BLaER1 treated with 17β-estradiol and CSF1 and Interleukin-3, amounts not matched to agents 10 nM and 100 nM (cell line): ENCODE data around the gene CCNDBP1.
A peak's percentile ranks its signal among the peaks of the same experiment; 100 is the strongest.
"Not testable (repeated sequence)": the region's sequence is repeated elsewhere in the genome, so short reads cannot be mapped to it uniquely, and the experiment has no call there.

Experiments used
- H3K27ac ChIP-seq, 11 experiments: shearing (Covaris generic); formaldehyde crosslinking; 2 replicates each; pipeline ENCODE4 v1.8.1; 2022
- H3K27me3 ChIP-seq, 11 experiments: shearing (Covaris generic); formaldehyde crosslinking; 2 replicates each; pipeline ENCODE4 v1.8.1; 2022
- H3K36me3 ChIP-seq, 11 experiments: shearing (Covaris generic); formaldehyde crosslinking; 2 replicates each; pipeline ENCODE4 v1.8.1; 2022
- H3K4me1 ChIP-seq, 10 experiments: shearing (Covaris generic); formaldehyde crosslinking; 2 replicates each; pipeline ENCODE4 v1.8.1; 2022
- H3K4me2 ChIP-seq, 11 experiments: shearing (Covaris generic); formaldehyde crosslinking; 2 replicates each; pipeline ENCODE4 v1.8.1; 2022
- H3K4me3 ChIP-seq, 10 experiments: shearing (Covaris generic); formaldehyde crosslinking; 2 replicates each; pipeline ENCODE4 v1.8.1; 2022
- H3K9ac ChIP-seq, 11 experiments: shearing (Covaris generic); formaldehyde crosslinking; 2 replicates each; pipeline ENCODE4 v1.8.1; 2022
- H3K9me3 ChIP-seq, 11 experiments: shearing (Covaris generic); formaldehyde crosslinking; replicated peaks in 1 of 11; 2 replicates each; pipeline ENCODE4 v1.8.1; 2022
- H4K20me1 ChIP-seq, 11 experiments: shearing (Covaris generic); formaldehyde crosslinking; 2 replicates each; pipeline ENCODE4 v1.8.1; 2022
- Cebpa-rat ChIP-seq, 11 experiments: shearing (Covaris generic); IDR thresholded peaks; 2 replicates each; pipeline ENCODE4 v1.8.1; 2022

The CCNDBP1 gene

GRCh38 chr15:43185157-43186002 lies at the start of gene CCNDBP1:
Gene CCNDBP1 (plus strand): TSS chr15:43185403. CDS start chr15:43185499, 96 bp downstream.
- peaks cover 0 to 30% (median 6%) of the 10 kb centered on the region in 11 experiments; a peak in 10 of 22 replicates for H4K20me1 ChIP-seq
- TF ChIP-seq Cebpa-rat (IDR thresholded peaks at IDR 0.05): no peak
- H3K27me3 ChIP-seq: no peaks in the 10 kb centered on the region
- H3K4me3 ChIP-seq: peak within 1 kb of the TSS; percentile 67 to 93 (median 78)
- H3K36me3 ChIP-seq: peaks cover 14 to 41% (median 24%) of the 10 kb centered on the region in 11 experiments
- peak within 1 kb of the TSS; percentile 82 to 98 (median 93) for H3K4me2 ChIP-seq
- H3K27ac ChIP-seq: peak within 1 kb of the TSS; percentile 76 to 90 (median 84)
- peak within 1 kb of the TSS; percentile 76 to 92 (median 86) for H3K9ac ChIP-seq
- H3K4me1 ChIP-seq: peaks cover 12 to 18% (median 16%) of the 10 kb centered on the region in 10 experiments
- no peaks in the 10 kb centered on the region for H3K9me3 ChIP-seq

- Histone ChIP-seq H3K9ac (no peak overlapping the region), H3K4me3 (no peak overlapping the region), H3K27ac (no peak overlapping the region), H3K9me3 (peaks cover 8 to 27% (median 20%) of the 10 kb centered on the region in 11 experiments; a peak in 21 of 22 replicates), H3K27me3 (no peaks in the 10 kb centered on the region), H3K4me1 (peaks cover 0 to 23% (median 6%) of the 10 kb centered on the region in 10 experiments; a peak in 11 of 20 replicates), H4K20me1 (no peaks in the 10 kb centered on the region; a peak in 1 of 22 replicates), H3K4me2 (peak overlapping the region in 2 of 11 experiments; percentile 35 to 53; a peak in 4 of 22 replicates), H3K36me3 (peaks cover 30 to 66% (median 47%) of the 10 kb centered on the region in 11 experiments)
- no peak for TF ChIP-seq Cebpa-rat (IDR thresholded peaks at IDR 0.05)
These were observed 41.8 kb upstream of the CCNDBP1 start for GRCh38 chr15:43143203-43143941.

- Histone ChIP-seq H3K27me3 (no peaks in the 10 kb centered on the region), H3K36me3 (peaks cover 19 to 66% (median 47%) of the 10 kb centered on the region in 11 experiments), H3K4me2 (peak overlapping the region in 7 of 11 experiments; percentile 2 to 51 (median 36); a peak in 7 of 22 replicates), H3K27ac (no peak overlapping the region), H3K4me3 (no peak overlapping the region), H3K9me3 (peaks cover 8 to 23% (median 20%) of the 10 kb centered on the region in 11 experiments; a peak in 21 of 22 replicates), H4K20me1 (no peaks in the 10 kb centered on the region), H3K4me1 (peaks cover 0 to 23% (median 6%) of the 10 kb centered on the region in 10 experiments; a peak in 11 of 20 replicates), H3K9ac (no peak overlapping the region)
- TF ChIP-seq Cebpa-rat (IDR thresholded peaks at IDR 0.05): no peak
These were observed 40.7 kb upstream of the CCNDBP1 start for GRCh38 chr15:43144512-43144911.

- TF ChIP-seq Cebpa-rat (IDR thresholded peaks at IDR 0.05): no peak
These were observed 39.0 kb upstream of the CCNDBP1 start for GRCh38 chr15:43146184-43146583.

GRCh38 chr15:43150191-43150929 lies 34.8 kb upstream of the CCNDBP1 start:
- no peak overlapping the region for H3K4me2 ChIP-seq
- H3K4me3 ChIP-seq: no peak overlapping the region
- H4K20me1 ChIP-seq: no peaks in the 10 kb centered on the region
- H3K27me3 ChIP-seq: no peaks in the 10 kb centered on the region
- H3K27ac ChIP-seq: no peak overlapping the region
- H3K4me1 ChIP-seq: peaks cover 0 to 9% (median 0%) of the 10 kb centered on the region in 10 experiments; a peak in 1 of 20 replicates
- no peaks in the 10 kb centered on the region; a peak in 1 of 22 replicates for H3K9me3 ChIP-seq
- no peak for TF ChIP-seq Cebpa-rat (IDR thresholded peaks at IDR 0.05)
- H3K9ac ChIP-seq: no peak overlapping the region
- H3K36me3 ChIP-seq: peaks cover 13 to 83% (median 64%) of the 10 kb centered on the region in 11 experiments

More at GRCh38 chr15:43146184-43146583, 39.0 kb upstream of the CCNDBP1 start:
- Histone ChIP-seq H3K27me3 (no peaks in the 10 kb centered on the region), H3K36me3 (peaks cover 7 to 66% (median 45%) of the 10 kb centered on the region in 11 experiments), H3K27ac (no peak overlapping the region), H4K20me1 (no peaks in the 10 kb centered on the region), H3K9me3 (peaks cover 0 to 7% (median 5%) of the 10 kb centered on the region in 11 experiments; a peak in 17 of 22 replicates), H3K4me2 (no peak overlapping the region), H3K4me3 (no peak overlapping the region), H3K4me1 (peaks cover 0 to 26% (median 6%) of the 10 kb centered on the region in 10 experiments; a peak in 11 of 20 replicates), H3K9ac (no peak overlapping the region)

GRCh38 chr15:43151688-43152087 lies 33.5 kb upstream of the CCNDBP1 start:
- H3K27me3 ChIP-seq: no peaks in the 10 kb centered on the region
- no peak overlapping the region for H3K27ac ChIP-seq
- H3K9ac ChIP-seq: no peak overlapping the region
- H3K4me2 ChIP-seq: no peak overlapping the region
- no peaks in the 10 kb centered on the region for H4K20me1 ChIP-seq
- H3K36me3 ChIP-seq: peaks cover 13 to 86% (median 69%) of the 10 kb centered on the region in 11 experiments
- H3K9me3 ChIP-seq: no peaks in the 10 kb centered on the region; a peak in 1 of 22 replicates
- TF ChIP-seq Cebpa-rat (IDR thresholded peaks at IDR 0.05): no peak
- no peak overlapping the region for H3K4me3 ChIP-seq
- peaks cover 0 to 9% (median 0%) of the 10 kb centered on the region in 10 experiments; a peak in 1 of 20 replicates for H3K4me1 ChIP-seq

- H3K27me3 ChIP-seq: no peaks in the 10 kb centered on the region
- H3K27ac ChIP-seq: no peak overlapping the region
- H3K36me3 ChIP-seq: peaks cover 13 to 79% (median 70%) of the 10 kb centered on the region in 11 experiments
- no peaks in the 10 kb centered on the region for H4K20me1 ChIP-seq
- no peak for TF ChIP-seq Cebpa-rat (IDR thresholded peaks at IDR 0.05)
- H3K4me2 ChIP-seq: no peak overlapping the region; a peak in 1 of 22 replicates
- H3K4me1 ChIP-seq: peaks cover 0 to 9% (median 0%) of the 10 kb centered on the region in 10 experiments; a peak in 1 of 20 replicates
- H3K4me3 ChIP-seq: no peak overlapping the region
- H3K9me3 ChIP-seq: no peaks in the 10 kb centered on the region; a peak in 1 of 22 replicates
- no peak overlapping the region for H3K9ac ChIP-seq
These were observed 31.9 kb upstream of the CCNDBP1 start for GRCh38 chr15:43153269-43153668.

- Histone ChIP-seq H4K20me1 (no peaks in the 10 kb centered on the region), H3K27me3 (no peaks in the 10 kb centered on the region), H3K4me2 (no peak overlapping the region), H3K27ac (no peak overlapping the region), H3K9me3 (peaks cover 0 to 6% (median 3%) of the 10 kb centered on the region in 11 experiments; a peak in 16 of 22 replicates), H3K4me1 (no peaks in the 10 kb centered on the region), H3K9ac (no peak overlapping the region), H3K4me3 (no peak overlapping the region), H3K36me3 (peaks cover 8 to 71% (median 50%) of the 10 kb centered on the region in 11 experiments; a peak in 21 of 22 replicates)
- no peak for TF ChIP-seq Cebpa-rat (IDR thresholded peaks at IDR 0.05)
These were observed 19.3 kb upstream of the CCNDBP1 start for GRCh38 chr15:43165801-43166325.

GRCh38 chr15:43167261-43167660 lies 17.9 kb upstream of the CCNDBP1 start:
- H3K4me1 ChIP-seq, H3K4me3 ChIP-seq, H3K9ac ChIP-seq, H3K27me3 ChIP-seq, H3K4me2 ChIP-seq, H3K27ac ChIP-seq, H4K20me1 ChIP-seq: not testable (repeated sequence)
- Histone ChIP-seq H3K36me3 (peaks cover 13 to 68% (median 52%) of the 10 kb centered on the region in 11 experiments), H3K9me3 (peaks cover 6 to 19% (median 15%) of the 10 kb centered on the region in 11 experiments; a peak in 21 of 22 replicates)
